Measurements from ENCODE around the gene FHIT.
"Not testable (repeated sequence)": the region's sequence is repeated elsewhere in the genome, so short reads cannot be mapped to it uniquely, and the experiment has no call there.

The FHIT gene

DNA sequence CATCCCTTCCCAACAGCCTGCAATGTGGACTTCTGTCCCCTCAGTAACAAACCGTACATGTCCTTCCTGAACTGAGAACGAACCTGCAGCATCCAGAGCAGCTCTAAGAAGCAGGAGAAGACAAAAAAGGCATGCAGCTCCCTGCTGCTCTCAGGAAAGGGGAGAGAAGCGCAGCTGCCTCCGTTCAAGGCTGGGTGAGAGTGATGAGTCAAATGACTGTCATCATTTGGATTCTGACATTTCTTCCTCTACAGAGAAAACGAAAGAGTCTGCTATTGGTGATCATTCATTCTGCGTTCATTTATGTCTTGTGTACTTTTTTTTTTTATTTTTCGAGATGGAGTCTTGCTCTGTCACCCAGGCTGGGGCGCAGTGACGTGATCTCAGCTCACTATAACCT is 677.8 kb downstream of the FHIT start:
- Histone ChIP-seq H3K4me3 (no peak overlapping the region), H3K27ac (no peak overlapping the region)

DNA sequence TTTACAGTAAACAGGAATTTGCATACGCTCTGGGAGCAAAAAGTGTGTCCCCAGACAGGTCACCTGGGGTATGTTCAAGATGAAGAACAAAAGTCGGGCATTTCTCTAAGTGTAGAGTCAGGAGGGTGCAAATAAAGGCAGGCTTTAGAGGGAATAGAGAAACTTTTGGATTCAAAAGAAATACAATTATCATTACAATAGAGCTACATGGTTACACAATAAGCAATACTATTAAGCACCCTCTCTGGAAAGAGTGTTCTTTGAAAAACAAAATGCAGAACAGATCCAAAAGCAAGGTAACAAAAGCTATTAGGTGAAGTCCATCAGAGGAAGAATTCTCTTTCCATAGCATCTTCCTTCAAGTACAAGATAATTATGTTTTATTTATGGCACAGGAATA is 679.7 kb downstream of the FHIT start:
- no peak overlapping the region for H3K27ac ChIP-seq
- H3K4me3 ChIP-seq = no peak overlapping the region

DNA sequence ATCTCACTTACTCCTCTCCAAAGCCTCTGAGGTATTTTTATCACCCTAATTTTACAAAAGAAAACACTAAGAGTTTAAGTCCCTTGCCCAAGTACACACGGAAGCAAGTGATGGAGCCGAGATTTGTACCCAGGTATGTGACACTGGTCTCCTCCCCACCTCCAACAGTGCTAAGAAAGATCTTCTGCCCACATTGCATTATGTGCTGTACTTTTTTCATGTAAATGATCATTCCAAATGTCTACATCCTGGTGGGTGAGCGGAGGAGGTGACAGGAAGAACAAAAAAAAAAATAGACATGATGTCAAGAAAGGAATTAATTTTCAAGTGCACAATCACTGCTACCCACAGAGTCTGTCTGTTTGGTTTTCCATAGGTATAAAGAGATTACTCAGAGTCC is 694.1 kb downstream of the FHIT start:
- Histone ChIP-seq H3K27ac (no peak overlapping the region), H3K4me3 (no peak overlapping the region)

DNA sequence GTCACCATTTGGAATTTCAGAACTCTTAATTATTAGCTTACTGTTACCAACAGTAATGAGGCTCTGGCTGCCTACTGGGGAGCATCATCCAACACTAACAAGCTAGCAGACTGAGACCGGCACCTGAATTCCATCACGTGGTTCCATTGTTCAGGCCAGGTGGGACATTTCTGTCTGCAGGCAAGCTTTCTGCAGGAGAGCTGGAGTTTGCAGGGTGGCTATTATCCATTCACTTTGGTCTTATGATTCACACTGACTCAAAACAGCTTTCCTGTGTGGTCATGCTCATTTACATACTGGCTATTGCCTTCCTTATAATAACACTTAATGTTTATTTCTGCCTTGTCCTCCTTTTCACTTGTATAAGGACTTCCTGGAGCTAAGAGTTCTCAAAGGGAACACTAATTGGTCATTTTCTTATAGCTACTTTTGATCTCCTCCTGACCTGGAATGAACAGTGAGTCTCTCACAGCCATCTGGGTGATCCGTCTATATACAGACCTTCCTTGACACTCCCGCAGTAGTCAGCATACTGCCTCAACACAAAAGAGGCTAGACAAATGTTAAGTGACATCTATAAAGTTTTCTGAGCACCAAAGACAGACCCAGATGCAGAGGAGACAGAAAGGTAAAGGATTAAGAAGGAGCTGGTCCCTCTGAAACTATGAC is 695.4 kb downstream of the FHIT start:
- H3K27ac ChIP-seq = no peak overlapping the region
- H3K4me3 ChIP-seq = no peak overlapping the region

DNA sequence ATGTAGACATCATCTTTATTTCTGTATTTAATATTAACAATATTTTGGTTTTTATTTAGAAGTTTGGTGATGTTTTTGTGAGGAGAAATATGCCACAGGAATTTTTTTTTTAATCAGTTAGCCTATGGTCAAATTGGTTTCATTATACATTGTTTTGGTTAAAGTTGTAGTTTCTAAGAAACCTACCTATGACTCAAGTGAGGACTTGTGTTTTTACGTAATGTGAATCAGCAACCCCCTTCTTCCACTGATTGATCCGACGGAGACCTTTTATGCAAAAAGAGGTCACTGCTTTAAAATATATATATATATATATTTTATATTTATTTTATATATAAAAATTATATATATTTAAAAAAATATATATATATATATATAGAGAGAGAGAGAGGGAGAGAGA is 698.1 kb downstream of the FHIT start:
- H3K4me3 ChIP-seq = no peak overlapping the region
- H3K27ac ChIP-seq = no peak overlapping the region

GRCh38 chr3:60552581-60552980 is 698.7 kb downstream of the FHIT start:
- Histone ChIP-seq H3K4me3 (no peak overlapping the region), H3K27ac (no peak overlapping the region)

GRCh38 chr3:60551455-60552209 is 699.6 kb downstream of the FHIT start:
- H3K4me3 ChIP-seq = no peak overlapping the region
- no peak overlapping the region for H3K27ac ChIP-seq

DNA sequence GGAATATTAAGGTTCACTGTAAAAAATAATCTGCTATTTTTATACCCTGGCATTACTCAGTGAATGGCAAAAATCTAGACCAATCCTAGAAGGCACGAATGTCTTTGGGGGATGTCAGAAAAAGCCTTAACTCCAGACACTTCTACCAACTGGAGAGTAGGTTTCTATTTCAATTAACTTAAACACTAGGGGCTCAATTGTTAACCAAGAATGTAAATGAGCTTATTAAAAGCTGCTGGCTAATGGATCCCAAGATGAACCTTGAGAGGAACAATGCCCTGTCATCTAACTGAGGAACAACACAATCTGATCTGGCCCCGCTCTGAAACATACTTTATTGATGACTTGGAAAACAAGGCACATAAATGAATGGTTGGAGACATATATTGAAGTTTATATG is 701.4 kb downstream of the FHIT start:
- Histone ChIP-seq H3K4me3 (no peak overlapping the region), H3K27ac (no peak overlapping the region)

GRCh38 chr3:60542995-60543394 is 708.3 kb downstream of the FHIT start:
- Histone ChIP-seq H3K27ac (no peak overlapping the region), H3K4me3 (no peak overlapping the region)

GRCh38 chr3:60539394-60539793 is 711.9 kb downstream of the FHIT start:
- not testable (repeated sequence) for H3K27ac ChIP-seq, H3K4me3 ChIP-seq

- no peak overlapping the region for H3K4me3 ChIP-seq
- no peak overlapping the region for H3K27ac ChIP-seq
Observed at GRCh38 chr3:60536420-60536819, 714.8 kb downstream of the FHIT start.

- H3K27ac ChIP-seq = no peak overlapping the region
- H3K4me3 ChIP-seq = no peak overlapping the region
Observed at GRCh38 chr3:60531759-60532158, 719.5 kb downstream of the FHIT start.

GRCh38 chr3:60528651-60529050 is 722.6 kb downstream of the FHIT start:
- Histone ChIP-seq H3K4me3 (no peak overlapping the region), H3K27ac (no peak overlapping the region)

DNA sequence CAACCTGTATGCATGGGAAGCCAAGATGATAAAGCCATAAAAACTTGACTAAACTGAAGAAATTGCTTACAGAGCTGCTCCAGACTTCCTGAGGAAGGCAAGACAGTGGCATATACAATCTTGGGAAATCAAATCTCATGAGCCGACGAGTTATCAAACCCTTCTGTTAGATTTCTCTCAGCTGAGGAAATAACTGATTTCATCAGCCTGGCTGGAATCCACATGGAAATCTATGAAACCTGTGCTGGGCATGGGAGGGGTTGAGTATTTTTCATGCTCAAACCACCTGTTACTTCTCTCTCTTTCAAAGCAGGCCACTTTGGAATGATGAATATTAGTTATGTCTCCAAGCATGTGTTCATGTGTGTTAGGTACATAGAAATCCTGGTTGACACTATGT is 727.7 kb downstream of the FHIT start:
- Histone ChIP-seq H3K27ac (no peak overlapping the region), H3K4me3 (no peak overlapping the region)

DNA sequence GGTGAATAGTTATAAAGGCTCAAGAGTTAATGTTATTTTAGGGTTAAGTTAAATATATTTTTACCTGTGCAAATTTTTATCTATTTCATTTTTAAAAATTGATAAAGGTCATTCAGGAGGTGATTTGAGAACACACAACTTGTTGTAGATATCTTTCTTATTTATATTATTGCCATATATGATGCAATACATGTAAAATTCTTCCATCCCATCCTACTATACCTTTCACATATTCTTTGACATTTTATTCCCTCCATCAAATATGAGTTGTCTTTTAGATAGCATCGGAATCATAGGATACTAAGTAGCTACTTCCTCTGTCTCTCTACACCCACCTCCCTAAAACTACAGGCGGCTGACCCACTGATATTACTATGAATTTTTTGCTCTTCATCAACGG is 734.1 kb downstream of the FHIT start:
- no peak overlapping the region for H3K27ac ChIP-seq
- no peak overlapping the region for H3K4me3 ChIP-seq

GRCh38 chr3:60514866-60515265 is 736.4 kb downstream of the FHIT start:
- no peak overlapping the region for H3K27ac ChIP-seq
- no peak overlapping the region for H3K4me3 ChIP-seq

DNA sequence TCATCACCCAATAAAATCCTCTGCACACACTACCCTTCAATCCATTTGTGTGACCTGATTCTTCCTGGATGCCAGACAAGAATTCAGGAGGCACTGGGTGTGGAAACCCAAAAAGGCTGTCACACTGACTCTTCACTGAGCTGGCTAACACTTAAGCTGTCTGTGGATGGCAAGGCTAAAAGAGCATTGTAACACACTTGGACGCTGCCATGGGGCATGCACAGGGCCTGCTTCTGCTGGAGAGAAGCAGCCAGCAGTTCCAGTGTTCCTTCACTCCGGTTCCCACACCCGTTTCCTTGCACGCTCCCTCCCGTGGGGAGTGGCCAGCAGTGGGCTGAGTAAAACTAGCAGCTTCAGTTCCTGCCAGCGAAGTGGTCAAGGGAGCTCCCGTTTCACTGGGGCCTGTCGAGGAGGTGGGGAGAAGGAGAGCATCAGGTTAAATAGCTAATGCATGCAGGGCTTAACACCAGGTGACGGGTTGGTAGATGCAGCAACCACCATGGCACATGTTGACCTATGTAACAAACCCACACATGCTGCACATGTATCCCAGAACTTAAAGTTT is 737.1 kb downstream of the FHIT start:
- Histone ChIP-seq H3K4me3 (no peak overlapping the region), H3K27ac (no peak overlapping the region)

DNA sequence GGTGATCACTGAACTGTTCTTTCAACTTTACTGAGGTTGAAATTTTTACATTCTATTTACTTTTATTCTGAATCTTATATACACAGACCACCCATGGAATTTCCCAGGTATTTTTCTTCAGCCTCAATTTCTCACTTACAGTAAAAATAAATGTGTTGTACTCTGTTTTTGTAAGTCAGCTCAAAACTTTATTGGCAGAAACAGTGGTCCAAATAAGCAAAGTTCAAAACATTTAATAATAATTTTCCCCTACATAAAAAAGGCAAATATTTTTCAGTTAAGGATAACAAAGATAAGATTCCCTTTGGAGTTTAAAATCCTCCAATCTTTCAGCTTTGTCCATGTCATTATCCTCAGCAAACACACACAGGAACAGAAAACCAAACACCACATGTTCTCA is 738.0 kb downstream of the FHIT start:
- H3K4me3 ChIP-seq = no peak overlapping the region
- no peak overlapping the region for H3K27ac ChIP-seq

GRCh38 chr3:60512506-60512905 is 738.7 kb downstream of the FHIT start:
- no peak overlapping the region for H3K4me3 ChIP-seq

GRCh38 chr3:60509471-60509870 is 741.8 kb downstream of the FHIT start:
- H3K27ac ChIP-seq = no peak overlapping the region
- no peak overlapping the region for H3K4me3 ChIP-seq

More at GRCh38 chr3:60512506-60512905, 738.7 kb downstream of the FHIT start:
- no peak overlapping the region for H3K27ac ChIP-seq

GRCh38 chr3:60504827-60505457 is 746.3 kb downstream of the FHIT start:
- H3K27ac ChIP-seq = no peak overlapping the region
- no peak overlapping the region for H3K4me3 ChIP-seq
